Stimulated activated naive CD8-positive, alpha-beta T cell treated with anti-CD3 and anti-CD28 coated beads, Interleukin-15, amount 100 ng/mL, for 72 hours (primary cell): ENCODE data around the gene LONP2.
"Not testable (repeated sequence)": the region's sequence is repeated elsewhere in the genome, so short reads cannot be mapped to it uniquely, and the experiment has no call there.

Source experiments
- ATAC-seq: fragments of 150-1000 bp; cut with Tn5 transposase; 2 replicates; pipeline ENCODE4 v1.10.0; 2021; ENCODE audit warnings: mild to moderate bottlenecking, moderate library complexity
- DNase-seq, 2 donors: peaks; one replicate each; pipeline ENCODE4 v3.0.0; 2021 to 2022
- H3K27ac Mint-ChIP-seq, 2 donors: one replicate each; pipeline ENCODE4 v1.8.0; 2022; ENCODE audit warnings: mild to moderate bottlenecking in 2 of 2, mixed read lengths in 2 of 2, moderate library complexity in 2 of 2
- H3K27me3 Mint-ChIP-seq: one replicate; pipeline ENCODE4 v1.8.0; 2022; ENCODE audit warnings: mixed read lengths
- H3K4me1 Mint-ChIP-seq: one replicate; pipeline ENCODE4 v1.8.0; 2022; ENCODE audit warnings: mild to moderate bottlenecking, mixed read lengths
- H3K4me3 Mint-ChIP-seq, 2 donors: one replicate each; pipeline ENCODE4 v1.8.0; 2022; ENCODE audit warnings: mild to moderate bottlenecking in 2 of 2, mixed read lengths in 2 of 2, moderate library complexity in 1 of 2
- H3K9me3 Mint-ChIP-seq, 2 donors: one replicate each; pipeline ENCODE4 v1.8.0; 2022; ENCODE audit warnings: mixed read lengths in 2 of 2

LONP2 gene

DNA sequence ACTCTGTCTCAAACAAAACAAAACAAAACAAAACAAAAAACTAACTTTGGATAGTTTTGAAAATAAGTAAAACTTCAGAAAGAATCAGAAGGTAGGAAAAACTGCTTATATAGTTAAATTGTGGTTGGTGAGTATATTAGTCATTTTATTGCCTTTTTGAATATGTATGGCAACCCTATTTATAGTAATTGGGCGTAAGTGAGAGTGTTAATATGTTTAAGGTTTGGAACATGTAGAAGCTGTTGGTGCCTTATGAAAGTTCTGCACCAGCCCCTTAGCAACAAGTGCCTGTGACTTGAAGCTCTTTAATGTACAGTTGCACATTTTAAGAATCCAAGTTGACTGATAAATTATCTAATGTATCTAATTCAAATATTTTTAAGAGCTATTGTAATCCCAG is 50.6 kb downstream of the LONP2 start:
- no peaks in the 10 kb centered on the region for H3K9me3 Mint-ChIP-seq
- no peak overlapping the region for H3K27ac Mint-ChIP-seq
- H3K4me1 Mint-ChIP-seq = no peaks in the 10 kb centered on the region
- no peaks in the 10 kb centered on the region for H3K27me3 Mint-ChIP-seq
- no peak for ATAC-seq
- H3K4me3 Mint-ChIP-seq = no peak overlapping the region
- no peak for DNase-seq

DNA sequence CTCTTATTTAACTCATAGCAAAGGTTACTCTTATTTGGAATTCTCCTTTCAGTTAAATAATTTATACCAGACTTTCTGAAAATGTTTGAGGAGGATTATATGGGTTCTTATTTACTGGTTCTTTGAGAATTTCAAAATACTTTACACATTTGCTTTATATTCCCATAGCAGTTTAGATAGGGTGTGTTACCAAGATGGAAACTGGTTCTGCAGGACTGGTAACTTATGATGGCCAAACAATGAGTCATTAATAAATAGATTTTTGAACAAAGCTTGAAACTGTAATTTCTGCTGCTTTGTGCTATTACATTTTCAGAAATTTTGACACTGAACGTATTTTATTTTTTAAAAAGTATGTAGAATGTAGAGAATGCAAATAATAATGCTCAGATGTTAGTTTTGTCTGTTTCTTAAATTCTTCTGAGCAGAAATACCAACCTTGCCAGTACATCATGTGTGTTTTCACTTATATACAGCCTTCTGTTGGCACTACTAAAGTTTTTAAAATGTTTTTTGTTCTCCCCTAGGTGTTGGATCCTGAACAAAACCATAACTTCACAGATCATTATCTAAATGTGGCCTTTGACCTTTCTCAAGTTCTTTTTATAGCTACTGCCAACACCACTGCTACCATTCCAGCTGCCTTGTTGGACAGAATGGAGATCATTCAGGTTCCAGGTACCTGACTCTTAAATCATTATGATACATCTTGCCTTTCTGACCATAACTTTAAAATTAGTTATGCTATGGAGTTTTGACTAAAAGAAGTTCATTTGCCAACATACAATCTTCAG is 51.6 kb downstream of the LONP2 start:
- peaks cover 7% of the 10 kb centered on the region for H3K4me1 Mint-ChIP-seq
- DNase-seq (no peak), ATAC-seq (no peak)
- H3K9me3 Mint-ChIP-seq = no peaks in the 10 kb centered on the region
- no peak overlapping the region for H3K4me3 Mint-ChIP-seq
- H3K27ac Mint-ChIP-seq = no peak overlapping the region
- no peaks in the 10 kb centered on the region for H3K27me3 Mint-ChIP-seq

DNA sequence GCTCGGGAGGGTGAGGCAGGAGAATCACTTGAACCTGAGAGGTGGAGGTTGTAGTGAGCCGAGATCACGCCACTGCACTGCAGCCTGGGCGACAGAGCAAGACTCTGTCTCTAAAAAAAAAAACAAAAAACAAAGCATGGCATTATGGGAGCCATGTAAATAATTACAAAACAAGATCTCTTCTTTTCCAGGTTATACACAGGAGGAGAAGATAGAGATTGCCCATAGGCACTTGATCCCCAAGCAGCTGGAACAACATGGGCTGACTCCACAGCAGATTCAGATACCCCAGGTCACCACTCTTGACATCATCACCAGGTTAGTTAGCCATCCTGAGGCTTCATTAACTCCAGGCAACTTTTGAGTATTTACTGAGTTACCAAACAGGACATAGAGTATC is 55.4 kb downstream of the LONP2 start:
- no peaks in the 10 kb centered on the region for H3K9me3 Mint-ChIP-seq
- ATAC-seq = no peak
- H3K4me1 Mint-ChIP-seq = peaks cover 7% of the 10 kb centered on the region
- H3K27ac Mint-ChIP-seq = peak overlapping the region; percentile 96 to 98
- no peak for DNase-seq
- no peaks in the 10 kb centered on the region for H3K27me3 Mint-ChIP-seq
- no peak overlapping the region for H3K4me3 Mint-ChIP-seq

- H3K4me1 Mint-ChIP-seq = peaks cover 7% of the 10 kb centered on the region
- DNase-seq (no peak), ATAC-seq (peak; percentile 48)
- no peaks in the 10 kb centered on the region for H3K27me3 Mint-ChIP-seq
- peak overlapping the region; percentile 96 to 98 for H3K27ac Mint-ChIP-seq
- no peaks in the 10 kb centered on the region for H3K9me3 Mint-ChIP-seq
- no peak overlapping the region for H3K4me3 Mint-ChIP-seq
These were observed 56.3 kb downstream of the LONP2 start for GRCh38 chr16:48300391-48300856.

DNA sequence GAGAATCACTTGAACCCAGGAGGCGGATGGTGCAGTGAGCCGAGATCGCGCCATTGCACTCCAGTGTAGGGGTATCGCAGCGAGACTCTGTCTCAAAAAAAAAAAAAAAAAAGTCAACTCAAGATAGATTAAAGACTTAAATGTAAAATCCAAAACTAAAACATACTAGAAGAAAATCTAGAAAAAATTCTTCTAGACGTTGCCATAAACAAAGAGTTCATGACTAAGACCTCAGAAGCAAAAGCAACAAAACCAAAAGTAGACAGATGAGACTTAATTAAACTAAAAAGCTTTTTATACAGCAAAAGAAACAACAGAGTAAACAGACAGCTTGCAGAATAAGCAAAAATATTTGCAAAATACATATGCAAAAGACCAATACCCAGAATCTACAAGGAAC is 64.4 kb downstream of the LONP2 start:
- Mint-ChIP-seq H3K4me1 (no peaks in the 10 kb centered on the region), H3K27me3 (no peaks in the 10 kb centered on the region), H3K4me3 (no peak overlapping the region), H3K27ac (no peak overlapping the region), H3K9me3 (peaks cover 18 to 42% of the 10 kb centered on the region in 2 donors)
- ATAC-seq (no peak), DNase-seq (no peak)

DNA sequence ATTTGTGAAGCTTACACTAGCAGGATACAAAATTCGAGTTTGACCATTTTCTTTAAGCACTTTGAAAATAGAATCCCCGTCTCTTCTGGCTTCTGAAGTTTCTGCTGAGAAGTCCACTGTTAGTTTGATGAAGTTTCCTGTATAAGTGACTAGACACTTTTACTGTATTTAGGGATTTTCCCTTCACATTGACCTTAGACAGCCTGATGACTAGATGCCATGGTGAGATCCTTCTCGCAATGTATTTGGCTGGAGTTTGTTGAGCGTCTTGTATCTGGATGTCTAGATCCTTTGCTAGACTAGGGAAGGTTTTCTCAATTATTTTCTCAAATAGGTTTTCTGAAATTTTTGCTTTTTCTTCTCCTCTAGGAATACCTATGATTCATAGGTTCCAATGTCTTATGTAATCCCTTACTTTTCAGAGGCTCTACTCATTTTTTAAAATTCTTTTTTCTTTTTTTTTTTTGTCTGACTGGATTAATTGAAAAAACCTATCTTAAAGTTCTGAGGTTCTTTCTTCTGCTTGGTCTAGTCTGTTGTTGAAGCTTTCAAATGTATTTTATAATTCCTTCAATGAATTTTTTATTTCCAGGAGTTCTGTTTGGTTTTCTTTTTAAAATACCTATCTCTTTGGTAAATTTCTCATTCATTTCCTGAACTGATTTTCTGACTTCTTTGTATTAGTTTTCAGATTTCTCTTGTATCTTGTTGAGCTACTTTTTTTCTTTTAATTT is 67.0 kb downstream of the LONP2 start:
- ATAC-seq = no peak
- no peaks in the 10 kb centered on the region for H3K27me3 Mint-ChIP-seq
- H3K9me3 Mint-ChIP-seq = peaks cover 24 to 49% of the 10 kb centered on the region in 2 donors
- no peak overlapping the region for H3K4me3 Mint-ChIP-seq
- H3K27ac Mint-ChIP-seq = peak overlapping the region in 1 of 2 donors; percentile 78
- no peak for DNase-seq
- H3K4me1 Mint-ChIP-seq = no peaks in the 10 kb centered on the region

DNA sequence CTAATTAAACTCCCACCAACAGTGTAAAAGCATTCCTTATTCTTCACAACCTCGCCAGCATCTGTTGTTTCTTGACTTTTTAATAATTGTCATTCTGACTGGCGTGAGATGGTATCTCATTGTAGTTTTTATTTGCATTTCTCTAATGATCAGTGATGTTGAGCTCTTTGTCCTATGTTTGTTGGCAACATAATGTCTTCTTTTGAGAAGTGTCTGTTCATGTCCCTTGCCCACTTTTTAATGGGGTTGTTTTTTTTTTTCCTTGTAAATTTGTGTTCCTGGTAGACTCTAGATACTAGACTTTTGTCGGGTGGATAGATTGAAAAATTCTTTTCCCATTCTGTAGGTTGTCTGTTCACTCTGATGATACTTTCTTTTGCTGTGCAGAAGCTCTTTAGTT is 69.8 kb downstream of the LONP2 start:
- not testable (repeated sequence) for H3K4me3 Mint-ChIP-seq, H3K27me3 Mint-ChIP-seq, DNase-seq, H3K27ac Mint-ChIP-seq, ATAC-seq
- Mint-ChIP-seq H3K4me1 (peaks cover 15% of the 10 kb centered on the region), H3K9me3 (peaks cover 20 to 36% of the 10 kb centered on the region in 2 donors)

GRCh38 chr16:48317026-48317425 is 72.9 kb downstream of the LONP2 start:
- Mint-ChIP-seq H3K27ac (no peak overlapping the region), H3K4me3 (no peak overlapping the region), H3K9me3 (peaks cover 12 to 16% of the 10 kb centered on the region in 2 donors), H3K4me1 (peaks cover 25% of the 10 kb centered on the region), H3K27me3 (no peaks in the 10 kb centered on the region)
- ATAC-seq (no peak), DNase-seq (no peak)

GRCh38 chr16:48317614-48318315 is 73.7 kb downstream of the LONP2 start:
- DNase-seq = peak; percentile 13 to 60
- no peaks in the 10 kb centered on the region for H3K27me3 Mint-ChIP-seq
- peaks cover 7 to 9% of the 10 kb centered on the region in 2 donors for H3K9me3 Mint-ChIP-seq
- H3K4me3 Mint-ChIP-seq = peak overlapping the region; percentile 46 to 49
- peaks cover 26% of the 10 kb centered on the region for H3K4me1 Mint-ChIP-seq
- peak overlapping the region in 1 of 2 donors; percentile 83 for H3K27ac Mint-ChIP-seq
- ATAC-seq = peak; percentile 91

DNA sequence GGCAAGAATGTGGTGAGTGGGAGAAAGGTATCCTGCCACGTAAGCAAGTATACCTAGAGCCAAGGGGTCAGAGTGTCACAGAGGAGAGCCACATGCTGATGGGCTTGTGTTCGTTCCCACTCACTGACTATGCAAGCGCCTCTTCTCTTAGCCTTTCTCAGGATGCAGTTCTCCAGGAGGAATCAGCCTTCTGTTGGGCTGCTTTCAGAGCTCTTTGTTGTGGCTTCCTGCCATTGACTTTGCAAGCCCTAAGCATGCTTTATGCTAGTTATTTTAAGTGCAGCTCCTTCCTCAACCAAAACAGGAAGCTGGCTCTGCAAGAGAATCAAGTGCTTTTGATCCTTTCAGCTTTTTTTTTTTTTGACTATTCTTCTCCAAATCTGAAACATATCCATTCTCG is 74.5 kb downstream of the LONP2 start:
- H3K4me3 Mint-ChIP-seq = peak overlapping the region; percentile 39 to 50
- DNase-seq = peak; percentile 5 to 12
- peak overlapping the region; percentile 19 to 27 for H3K27ac Mint-ChIP-seq
- peaks cover 26% of the 10 kb centered on the region for H3K4me1 Mint-ChIP-seq
- peak; percentile 64 for ATAC-seq
- no peaks in the 10 kb centered on the region for H3K27me3 Mint-ChIP-seq
- H3K9me3 Mint-ChIP-seq = peaks cover 6 to 7% of the 10 kb centered on the region in 2 donors

GRCh38 chr16:48321317-48322036 is 77.4 kb downstream of the LONP2 start:
- no peak for DNase-seq
- peaks cover 26% of the 10 kb centered on the region for H3K4me1 Mint-ChIP-seq
- H3K27ac Mint-ChIP-seq = no peak overlapping the region
- no peaks in the 10 kb centered on the region for H3K9me3 Mint-ChIP-seq
- no peak overlapping the region for H3K4me3 Mint-ChIP-seq
- ATAC-seq = peak; percentile 57
- H3K27me3 Mint-ChIP-seq = no peaks in the 10 kb centered on the region

GRCh38 chr16:48323783-48324775 is 80.0 kb downstream of the LONP2 start:
- Mint-ChIP-seq H3K4me3 (no peak overlapping the region), H3K27ac (no peak overlapping the region), H3K9me3 (no peaks in the 10 kb centered on the region), H3K4me1 (peaks cover 15% of the 10 kb centered on the region), H3K27me3 (no peaks in the 10 kb centered on the region)
- DNase-seq (no peak), ATAC-seq (no peak)

DNA sequence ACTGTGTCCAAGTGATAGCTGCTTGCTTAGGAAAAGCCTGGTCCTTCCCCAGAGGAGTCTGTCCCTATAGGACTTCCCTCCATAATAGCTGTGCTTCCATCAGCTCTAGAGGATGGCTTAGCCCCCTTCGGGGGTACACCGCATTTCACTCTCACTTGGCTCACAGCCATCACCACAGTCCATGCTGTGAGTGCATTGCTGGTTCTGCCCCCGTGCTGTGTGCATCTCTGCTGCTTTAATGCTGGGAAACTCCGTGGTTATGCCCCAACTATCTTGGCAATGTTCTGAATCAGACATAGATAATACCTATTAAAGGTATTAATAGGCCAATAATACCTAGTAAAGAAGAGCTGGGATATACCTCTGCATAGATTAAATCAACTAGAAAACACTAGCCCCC is 82.8 kb downstream of the LONP2 start:
- DNase-seq (no peak), ATAC-seq (no peak)
- Mint-ChIP-seq H3K4me1 (peaks cover 15% of the 10 kb centered on the region), H3K9me3 (no peaks in the 10 kb centered on the region), H3K27ac (peak overlapping the region in 1 of 2 donors; percentile 27), H3K27me3 (no peaks in the 10 kb centered on the region), H3K4me3 (no peak overlapping the region)

- Mint-ChIP-seq H3K27me3 (no peaks in the 10 kb centered on the region), H3K4me3 (no peak overlapping the region), H3K9me3 (no peaks in the 10 kb centered on the region), H3K27ac (no peak overlapping the region), H3K4me1 (peaks cover 13% of the 10 kb centered on the region)
- ATAC-seq (no peak), DNase-seq (no peak)
These were observed 85.0 kb downstream of the LONP2 start for GRCh38 chr16:48329138-48329537.
